HL-60/S4 (cell line): ENCODE data around the gene PWWP2A.
"Not testable (repeated sequence)": the region's sequence is repeated elsewhere in the genome, so short reads cannot be mapped to it uniquely, and the experiment has no call there.

Experiments used
- in situ Hi-C: fragments of 300-500 bp; cut with MboI; formaldehyde crosslinking; loops from 2 replicates; pipeline ENCODE4 v1.14.3; 2022; ENCODE audit warnings: low sequenced_read_pairs

PWWP2A gene, protein sequence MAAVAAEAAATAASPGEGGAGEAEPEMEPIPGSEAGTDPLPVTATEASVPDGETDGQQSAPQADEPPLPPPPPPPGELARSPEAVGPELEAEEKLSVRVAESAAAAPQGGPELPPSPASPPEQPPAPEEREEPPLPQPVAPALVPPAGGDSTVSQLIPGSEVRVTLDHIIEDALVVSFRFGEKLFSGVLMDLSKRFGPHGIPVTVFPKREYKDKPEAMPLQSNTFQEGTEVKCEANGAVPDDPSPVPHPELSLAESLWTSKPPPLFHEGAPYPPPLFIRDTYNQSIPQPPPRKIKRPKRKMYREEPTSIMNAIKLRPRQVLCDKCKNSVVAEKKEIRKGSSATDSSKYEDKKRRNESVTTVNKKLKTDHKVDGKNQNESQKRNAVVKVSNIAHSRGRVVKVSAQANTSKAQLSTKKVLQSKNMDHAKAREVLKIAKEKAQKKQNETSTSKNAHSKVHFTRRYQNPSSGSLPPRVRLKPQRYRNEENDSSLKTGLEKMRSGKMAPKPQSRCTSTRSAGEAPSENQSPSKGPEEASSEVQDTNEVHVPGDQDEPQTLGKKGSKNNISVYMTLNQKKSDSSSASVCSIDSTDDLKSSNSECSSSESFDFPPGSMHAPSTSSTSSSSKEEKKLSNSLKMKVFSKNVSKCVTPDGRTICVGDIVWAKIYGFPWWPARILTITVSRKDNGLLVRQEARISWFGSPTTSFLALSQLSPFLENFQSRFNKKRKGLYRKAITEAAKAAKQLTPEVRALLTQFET

GRCh38 chr5:160119142-160119904, at the start of gene PWWP2A:
Gene PWWP2A, minus strand, starts transcription at chr5:160119450. Its CDS starts 62 bp downstream, at chr5:160119388.
- in situ Hi-C loops: no loop called here

GRCh38 chr5:160167624-160168165, 48.4 kb upstream of the PWWP2A start:
- in situ Hi-C loops: no loop called here

DNA sequence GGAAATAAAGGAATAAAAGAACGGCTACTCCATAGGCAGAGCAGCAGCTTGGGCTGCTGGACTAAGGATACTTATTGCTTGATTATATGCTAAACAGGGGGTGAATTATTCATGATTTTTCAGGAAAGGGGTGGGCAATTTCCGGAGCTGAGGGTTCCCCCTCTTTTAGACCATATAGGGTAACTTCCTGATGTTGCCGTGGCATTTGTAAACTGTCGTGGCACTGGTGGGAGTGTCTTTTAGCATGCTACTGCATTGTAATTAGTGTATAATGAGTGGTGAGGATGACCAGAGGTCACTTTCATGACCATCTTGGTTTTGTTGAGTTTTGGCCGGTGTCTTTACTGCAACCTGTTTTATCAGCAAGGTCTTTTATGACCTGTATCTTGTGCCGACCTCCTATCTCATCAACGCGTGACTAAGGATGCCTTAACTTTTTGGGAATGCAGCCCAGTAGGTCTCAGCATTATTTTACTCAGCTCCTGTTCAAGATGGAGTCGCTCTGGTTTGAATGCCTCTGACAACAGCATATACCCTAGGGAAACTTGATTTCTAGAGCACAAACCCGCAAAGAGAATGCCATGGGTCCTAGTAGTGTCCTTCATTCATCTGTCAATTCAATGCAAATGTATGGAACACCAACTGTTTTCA, 47.8 kb upstream of the PWWP2A start:
- in situ Hi-C loops: no loop called here

- in situ Hi-C loops: no loop called here
Observed at GRCh38 chr5:160166069-160166972, 47.1 kb upstream of the PWWP2A start.

GRCh38 chr5:160165137-160166068, 46.2 kb upstream of the PWWP2A start:
- in situ Hi-C loops: no loop called here

- in situ Hi-C loops: no loop called here
Observed at GRCh38 chr5:160162910-160163309, 43.7 kb upstream of the PWWP2A start.

GRCh38 chr5:160161626-160162025, 42.4 kb upstream of the PWWP2A start:
- in situ Hi-C loops: no loop called here

- in situ Hi-C loops: not testable (repeated sequence)
Observed at GRCh38 chr5:160160875-160161274, 41.6 kb upstream of the PWWP2A start.

- in situ Hi-C loops: no loop called here
Observed at GRCh38 chr5:160159991-160160792, 40.9 kb upstream of the PWWP2A start.

DNA sequence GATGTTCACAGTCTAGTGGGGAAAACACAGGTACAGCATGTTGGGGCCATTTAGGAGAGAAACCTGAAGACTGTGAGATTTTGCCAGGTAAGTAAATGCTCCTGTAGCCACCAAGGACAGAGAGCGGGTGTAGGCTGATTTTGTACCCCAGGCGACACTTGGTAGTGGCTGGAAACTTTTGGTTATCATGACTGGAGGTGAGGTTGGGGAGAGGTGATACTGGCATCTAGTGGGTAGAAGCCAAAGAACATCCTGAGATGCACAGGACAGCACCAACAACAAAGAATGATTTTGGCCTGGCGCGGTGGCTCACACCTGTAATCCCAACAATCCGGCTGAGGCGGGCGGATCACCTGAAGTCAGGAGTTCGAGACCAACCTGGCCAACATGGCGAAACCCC, 38.8 kb upstream of the PWWP2A start:
- in situ Hi-C loops: no loop called here

GRCh38 chr5:160155017-160155750, 35.9 kb upstream of the PWWP2A start:
- in situ Hi-C loops: no loop called here

DNA sequence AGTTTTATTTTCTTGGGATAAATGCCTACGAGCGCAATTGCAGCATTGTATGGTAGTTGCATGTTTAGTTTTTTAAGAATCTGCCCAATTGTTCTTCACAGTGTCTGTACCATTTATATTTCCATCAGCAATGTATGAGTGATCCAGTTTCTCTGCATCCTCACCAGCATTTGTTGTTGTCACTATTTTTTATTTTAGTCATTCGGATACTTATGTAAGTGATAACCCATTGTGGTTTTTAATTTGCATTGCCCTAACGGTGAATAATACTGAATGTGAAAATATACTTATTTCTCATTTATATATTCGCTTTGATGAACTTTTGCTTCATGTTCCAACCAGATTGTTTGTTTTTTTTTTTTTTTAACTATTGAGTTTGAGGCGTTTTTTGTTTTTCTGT, 33.7 kb upstream of the PWWP2A start:
- in situ Hi-C loops: no loop called here

- in situ Hi-C loops: no loop called here
Observed at GRCh38 chr5:160152287-160152686, 33.0 kb upstream of the PWWP2A start.

DNA sequence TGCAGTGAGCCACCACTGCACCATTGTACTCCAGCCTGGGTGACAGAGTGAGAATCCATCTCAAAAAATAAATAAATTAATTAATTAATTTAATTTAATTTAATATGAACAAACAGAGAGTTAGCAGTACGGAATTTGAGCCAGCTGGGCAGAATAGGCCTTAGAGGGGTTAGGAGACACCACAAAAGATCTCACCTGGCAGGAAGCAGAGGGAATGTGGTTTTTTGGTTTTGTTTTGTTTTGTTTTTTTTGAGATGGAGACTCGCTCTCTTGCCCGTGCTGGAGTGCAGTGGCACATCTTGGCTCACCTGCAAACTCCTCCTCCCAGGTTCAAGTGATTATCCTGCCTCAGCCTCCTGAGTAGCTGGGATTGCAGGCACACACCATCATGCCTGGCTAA, 31.8 kb upstream of the PWWP2A start:
- in situ Hi-C loops: no loop called here

GRCh38 chr5:160150381-160150780, 31.1 kb upstream of the PWWP2A start:
- in situ Hi-C loops: no loop called here

DNA sequence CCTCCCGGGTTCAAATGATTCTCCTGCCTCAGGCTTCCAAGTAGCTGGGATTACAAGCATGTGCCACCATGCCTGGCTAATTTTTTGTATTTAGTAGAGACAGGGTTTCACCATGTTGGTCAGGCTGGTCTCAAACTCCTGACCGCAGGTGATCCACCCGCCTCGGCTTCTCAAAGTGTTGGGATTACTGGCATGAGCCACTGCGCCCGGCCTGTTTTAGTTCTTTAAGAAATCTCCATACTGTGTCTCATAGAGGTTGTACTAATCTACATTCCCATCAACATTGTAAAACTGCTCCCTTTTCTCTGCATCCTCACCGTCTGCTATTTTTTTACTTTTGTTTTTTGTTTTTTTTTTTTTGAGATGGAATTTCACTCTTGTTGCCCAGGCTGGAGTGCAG, 25.2 kb upstream of the PWWP2A start:
- in situ Hi-C loops: not testable (repeated sequence)

- in situ Hi-C loops: no loop called here
Observed at GRCh38 chr5:160134332-160134731, 15.1 kb upstream of the PWWP2A start.
